HepG2 (cell line): ENCODE measurements around the gene TSPYL2. TPM values are rescaled to one million over a fixed set of nuclear protein-coding genes. Genes with fewer than 3 reads are reported as not detected.

Experiments used
- ATAC-seq: fragments of 200-7000 bp; cut with Tn5 transposase; 3 replicates; pipeline ENCODE4 v1.9.1; 2020; ENCODE audit warnings: mild to moderate bottlenecking, moderate library complexity
- BruUV-seq: library from RNA; stranded (reverse); fragments of 400-500 nt; replicated peaks from 2 replicates; lab custom pipeline; 2021; lab: Mats Ljungman, UMichigan
- CTCF ChIA-PET: fragments of 300-600 bp; formaldehyde crosslinking; extraction: SDS; loops from one replicate; lab custom pipeline; 2021; ENCODE audit warnings: low total read pairs, inconsistent platforms, low intra/inter-chr PET ratio; lab: Yijun Ruan, JAX
- POLR2A ChIA-PET: fragments of 350-600 bp; sonication (Branson Sonifier 250); formaldehyde crosslinking; loops from one replicate; lab custom pipeline; 2020; ENCODE audit warnings: antibody characterized with exemption, inconsistent platforms; lab: Yijun Ruan, JAX
- DNase-seq: peaks from one replicate; pipeline ENCODE4 v3.0.0-alpha.2; 2015; ENCODE audit warnings: low spot score
- FAIRE-seq: peaks from 3 replicates; lab custom pipeline; 2011; peaks lifted over from hg19 to GRCh38; lab: Jason Lieb, UNC
- H2AFZ ChIP-seq: one replicate; pipeline ENCODE4 v1.6.1; 2011; ENCODE audit warnings: low read length, inconsistent platforms
- H3K27ac ChIP-seq: fragments of 300-600 bp; 3 replicates; pipeline ENCODE4 v1.8.0; 2011; ENCODE audit warnings: mixed run types, mild to moderate bottlenecking, mixed read lengths, low read length, inconsistent platforms; ENCODE audit not compliant: insufficient read depth; ENCODE audit errors: extremely low read length
- H3K27me3 ChIP-seq, 2 experiments: fragments of 200-600 bp in 1 of 2; 2 replicates in 1 of 2; 3 replicates in 1 of 2; pipeline versions ENCODE4 v1.6.0 to v1.8.0; 2011; ENCODE audit warnings: low read length in 2 of 2, mild to moderate bottlenecking in 2 of 2, moderate library complexity in 2 of 2, inconsistent platforms in 1 of 2; ENCODE audit not compliant: insufficient read depth in 2 of 2, control insufficient read depth in 1 of 2
- H3K36me3 ChIP-seq, 2 experiments: fragments of 200-600 bp in 1 of 2; replicated peaks in 1 of 2; 2 replicates in 1 of 2; 3 replicates in 1 of 2; pipeline versions ENCODE4 v1.5.1 to v1.8.0; 2011; ENCODE audit warnings: low read length in 2 of 2, inconsistent platforms in 1 of 2; ENCODE audit not compliant: insufficient read depth in 2 of 2, control insufficient read depth in 1 of 2
- H3K4me1 ChIP-seq: 2 replicates; pipeline ENCODE4 v1.5.1; 2012; ENCODE audit warnings: low read length, inconsistent platforms; ENCODE audit not compliant: insufficient read depth
- H3K4me2 ChIP-seq: 2 replicates; pipeline ENCODE4 v1.6.0; 2011; ENCODE audit warnings: low read depth, low read length, inconsistent platforms
- H3K4me3 ChIP-seq, 3 experiments: fragments of 200-600 bp in 1 of 3; sonication (generic), shearing (Covaris generic) in 1 of 3; replicated peaks in 1 of 3; 2 replicates each; pipeline ENCODE4 v1.5.1; 2011 to 2016; ENCODE audit warnings: low read length in 3 of 3, inconsistent platforms in 2 of 3, low read depth in 2 of 3, mild to moderate bottlenecking in 2 of 3, control low read depth in 1 of 3, mixed read lengths in 1 of 3; ENCODE audit not compliant: insufficient read depth in 1 of 3
- H3K79me2 ChIP-seq: one replicate; pipeline ENCODE4 v1.6.1; 2011; ENCODE audit warnings: low read length, inconsistent platforms; ENCODE audit not compliant: insufficient read depth
- H3K9ac ChIP-seq: 2 replicates; pipeline ENCODE4 v1.6.0; 2011; ENCODE audit warnings: mild to moderate bottlenecking, low read depth, low read length, inconsistent platforms; ENCODE audit not compliant: insufficient read depth
- H3K9me3 ChIP-seq: 2 replicates; pipeline ENCODE4 v1.5.1; 2012; ENCODE audit warnings: mild to moderate bottlenecking, low read length
- H4K20me1 ChIP-seq: 2 replicates; pipeline ENCODE4 v1.6.0; 2011; ENCODE audit warnings: inconsistent platforms, mild to moderate bottlenecking, low read length, moderate library complexity; ENCODE audit not compliant: insufficient read depth
- BCL3 ChIP-seq: sonication (generic); formaldehyde crosslinking; IDR thresholded peaks from 2 replicates; pipeline ENCODE4 v1.5.1; 2020; ENCODE audit warnings: mild to moderate bottlenecking, missing genetic modification reagents, moderate library complexity
- ELF1 ChIP-seq: sonication (generic); formaldehyde crosslinking; IDR thresholded peaks from 2 replicates; pipeline ENCODE4 v1.4.0; 2020; ENCODE audit warnings: missing genetic modification reagents
- FOXM1 ChIP-seq: sonication (generic); formaldehyde crosslinking; IDR thresholded peaks from 2 replicates; pipeline ENCODE4 v1.5.0; 2020; ENCODE audit warnings: missing genetic modification reagents
- IKZF5 ChIP-seq: IDR thresholded peaks from 2 replicates; pipeline ENCODE4 v1.6.1; 2018; ENCODE audit warnings: missing genetic modification reagents, mild to moderate bottlenecking, missing compliant biosample characterization
- NBN ChIP-seq: fragments of 450-650 bp; conservative IDR thresholded peaks from 2 replicates; pipeline ENCODE4 v1.6.1; 2017
- PAWR ChIP-seq: sonication (generic); formaldehyde crosslinking; IDR thresholded peaks from 2 replicates; pipeline ENCODE4 v1.4.0; 2020; ENCODE audit warnings: missing genetic modification reagents, mild to moderate bottlenecking, borderline replicate concordance
- REL ChIP-seq: sonication (generic); formaldehyde crosslinking; conservative IDR thresholded peaks from 2 replicates; pipeline ENCODE4 v1.8.0; 2022; ENCODE audit warnings: mild to moderate bottlenecking, missing genetic modification reagents, moderate library complexity
- SP1 ChIP-seq, 2 experiments: fragments of 450-650 bp in 1 of 2; sonication (generic) in 1 of 2; formaldehyde crosslinking in 1 of 2; IDR thresholded peaks; 2 replicates each; pipeline versions ENCODE4 v1.4.0 to v1.6.1; 2016 to 2020; ENCODE audit warnings: missing genetic modification reagents in 1 of 2
- SRY ChIP-seq: sonication (generic); formaldehyde crosslinking; IDR thresholded peaks from 2 replicates; pipeline ENCODE4 v1.8.0; 2022; ENCODE audit warnings: mild to moderate bottlenecking, missing genetic modification reagents
- TFE3 ChIP-seq: IDR thresholded peaks from 2 replicates; pipeline ENCODE4 v1.6.1; 2016
- ZBTB1 ChIP-seq: sonication (generic); formaldehyde crosslinking; IDR thresholded peaks from 2 replicates; pipeline ENCODE4 v1.4.0; 2020; ENCODE audit warnings: missing genetic modification reagents, borderline replicate concordance
- ZBTB2 ChIP-seq: sonication (generic); formaldehyde crosslinking; IDR thresholded peaks from 2 replicates; pipeline ENCODE4 v1.8.0; 2022; ENCODE audit warnings: low read depth, missing genetic modification reagents
- ZNF564 ChIP-seq: sonication (generic); formaldehyde crosslinking; IDR thresholded peaks from 2 replicates; pipeline ENCODE4 v1.8.1; 2023; ENCODE audit warnings: mild to moderate bottlenecking, missing genetic modification reagents
- WGBS: methylation state at CpG from one replicate; pipeline ENCODE4 v1.1.6; 2017; ENCODE audit warnings: low lambda C conversion rate; 5-methylcytosine and 5-hydroxymethylcytosine counted together
- in situ Hi-C: cut with HindIII; loops from 2 replicates; pipeline ENCODE4 v1.10.0; 2017; ENCODE audit warnings: low pct_unique_long_range_greater_than_20kb; ENCODE audit not compliant: extremely low pct_ligation_motif_present
- intact Hi-C: fragments of 100-400 bp; cut with micrococcal nuclease; formaldehyde crosslinking; loops from one replicate; pipeline ENCODE4 v1.10.0; 2022; ENCODE audit not compliant: unreplicated experiment
- polyA plus RNA-seq, 8 experiments: library from polyadenylated mRNA; depleted of rRNA in 3 of 8; stranded (reverse) in 7 of 8; unstranded in 1 of 8; fragments of >200 nt; fragmentation: Illumina TruSeq in 4 of 8; extraction: Trizol in 4 of 8; gene quantifications; 2 replicates each; pipeline versions ENCODE4 v1.2.1 to v1.2.3, GENCODE V29; 2011 to 2016; ENCODE audit warnings: low read depth in 4 of 8, missing spikeins in 1 of 8, mixed read lengths in 1 of 8; ENCODE audit not compliant: insufficient read depth in 1 of 8
- total RNA-seq, 5 experiments: library from RNA; depleted of rRNA; stranded (reverse); fragments of >200 nt; fragmentation: Illumina TruSeq; extraction: Trizol; gene quantifications; 2 replicates each; pipeline ENCODE4 v1.2.3, GENCODE V29; 2016; ENCODE audit warnings: low read depth in 1 of 5

TSPYL2 gene
- total and polyA plus RNA-seq, 2 of the 13 experiments (the other 11 are each of a cell fraction or from before 2014, with no cell fraction given): 10.1 to 15.5 TPM

- H3K4me2 ChIP-seq: no peak overlapping the region
- no TSS peak for BruUV-seq
- no peak overlapping the region for H2AFZ ChIP-seq
- FAIRE-seq (no peak), ATAC-seq (no peak), DNase-seq (no peak)
- peaks cover 7% of the 10 kb centered on the region for H3K79me2 ChIP-seq
- no peak overlapping the region for H3K4me3 ChIP-seq
- H3K36me3 ChIP-seq: peaks cover 4 to 5% of the 10 kb centered on the region in 2 experiments; a peak in 2 of 5 replicates
- H3K9ac ChIP-seq: no peak overlapping the region
- H3K9me3 ChIP-seq: no peaks in the 10 kb centered on the region
- in situ Hi-C loops (no loop called here), intact Hi-C loops (no loop called here)
- WGBS: 98% methylated on average over 3 of the region's 3 CpGs
- TF ChIP-seq ELF1 (CRISPR knock-in tag): no peak
- TF ChIP-seq ZBTB1 (CRISPR knock-in tag): no peak
- no peak for TF ChIP-seq ZNF564 (CRISPR knock-in tag)
- TF ChIP-seq ZBTB2 (CRISPR knock-in tag): no peak
- TF ChIP-seq REL (CRISPR knock-in tag): no peak
- no peak for TF ChIP-seq PAWR
- TF ChIP-seq BCL3 (CRISPR knock-in tag): no peak
- no peak for TF ChIP-seq SP1 (IDR thresholded peaks at IDR 0.05)
- TF ChIP-seq SP1 (CRISPR knock-in tag; IDR thresholded peaks at IDR 0.05): no peak
- no peak for TF ChIP-seq SRY (CRISPR knock-in tag)
- TF ChIP-seq IKZF5 (CRISPR knock-in tag): no peak
- TF ChIP-seq TFE3 (CRISPR knock-in tag): no peak
- no peak for TF ChIP-seq FOXM1 (CRISPR knock-in tag)
- no peak for TF ChIP-seq NBN
- CTCF ChIA-PET: no interaction called here
- no peaks in the 10 kb centered on the region for H4K20me1 ChIP-seq
- H3K27me3 ChIP-seq: no peaks in the 10 kb centered on the region
- POLR2A ChIA-PET: no interaction called here
- H3K4me1 ChIP-seq: peaks cover 13% of the 10 kb centered on the region; the same call in 1 of the 2 replicates
- no peak overlapping the region for H3K27ac ChIP-seq
Measured at GRCh38 chrX:53087388-53087831, 5.2 kb downstream of the TSPYL2 start.
